Stimulated activated naive CD8-positive, alpha-beta T cell treated with anti-CD3 and anti-CD28 coated beads, Interleukin-15, Interleukin-2, amounts not matched to agents 100 ng/mL and 50 ng/mL, for 24 hours (primary cell): ENCODE data around the gene MYO6.

Experiments
- H3K27ac Mint-ChIP-seq: one replicate; pipeline ENCODE4 v1.8.0; 2021; ENCODE audit warnings: mild to moderate bottlenecking, mixed read lengths
- H3K27me3 Mint-ChIP-seq: one replicate; pipeline ENCODE4 v1.8.0; 2021; ENCODE audit warnings: mixed read lengths
- H3K36me3 Mint-ChIP-seq: one replicate; pipeline ENCODE4 v1.8.0; 2021; ENCODE audit warnings: low read depth, mixed read lengths
- H3K4me1 Mint-ChIP-seq: one replicate; pipeline ENCODE4 v1.8.0; 2021; ENCODE audit warnings: low read depth, mixed read lengths
- H3K4me3 Mint-ChIP-seq: one replicate; pipeline ENCODE4 v1.8.0; 2021; ENCODE audit warnings: mild to moderate bottlenecking, mixed read lengths
- H3K9me3 Mint-ChIP-seq: one replicate; pipeline ENCODE4 v1.8.0; 2021; ENCODE audit warnings: mixed read lengths

MYO6 gene

GRCh38 chr6:75926293-75927168 lies 177.5 kb downstream of the MYO6 start:
- no peaks in the 10 kb centered on the region for H3K4me1 Mint-ChIP-seq
- no peak overlapping the region for H3K4me3 Mint-ChIP-seq
- no peaks in the 10 kb centered on the region for H3K36me3 Mint-ChIP-seq
- no peak overlapping the region for H3K27ac Mint-ChIP-seq
- no peaks in the 10 kb centered on the region for H3K27me3 Mint-ChIP-seq
- no peaks in the 10 kb centered on the region for H3K9me3 Mint-ChIP-seq

GRCh38 chr6:75931011-75931680 lies 182.1 kb downstream of the MYO6 start:
- Mint-ChIP-seq H3K27me3 (peaks cover 23% of the 10 kb centered on the region), H3K9me3 (no peaks in the 10 kb centered on the region), H3K36me3 (no peaks in the 10 kb centered on the region), H3K27ac (no peak overlapping the region), H3K4me3 (no peak overlapping the region), H3K4me1 (peaks cover 8% of the 10 kb centered on the region)

GRCh38 chr6:75932067-75932466 lies 183.0 kb downstream of the MYO6 start:
- H3K27me3 Mint-ChIP-seq = peaks cover 24% of the 10 kb centered on the region
- no peak overlapping the region for H3K27ac Mint-ChIP-seq
- peaks cover 8% of the 10 kb centered on the region for H3K4me1 Mint-ChIP-seq
- H3K4me3 Mint-ChIP-seq = no peak overlapping the region
- no peaks in the 10 kb centered on the region for H3K9me3 Mint-ChIP-seq
- H3K36me3 Mint-ChIP-seq = no peaks in the 10 kb centered on the region

- Mint-ChIP-seq H3K9me3 (no peaks in the 10 kb centered on the region), H3K27ac (no peak overlapping the region)
Measured at GRCh38 chr6:75933387-75933975, 184.4 kb downstream of the MYO6 start.

GRCh38 chr6:75934643-75935472 lies 185.8 kb downstream of the MYO6 start:
- Mint-ChIP-seq H3K4me1 (peaks cover 8% of the 10 kb centered on the region), H3K27me3 (peaks cover 26% of the 10 kb centered on the region), H3K9me3 (no peaks in the 10 kb centered on the region), H3K27ac (no peak overlapping the region), H3K4me3 (peak overlapping the region; percentile 68), H3K36me3 (no peaks in the 10 kb centered on the region)

More at GRCh38 chr6:75933387-75933975, 184.4 kb downstream of the MYO6 start:
- Mint-ChIP-seq H3K4me1 (peaks cover 8% of the 10 kb centered on the region), H3K4me3 (no peak overlapping the region), H3K36me3 (no peaks in the 10 kb centered on the region), H3K27me3 (peaks cover 24% of the 10 kb centered on the region)

GRCh38 chr6:75935473-75935793 lies 186.4 kb downstream of the MYO6 start:
- no peak overlapping the region for H3K27ac Mint-ChIP-seq
- H3K27me3 Mint-ChIP-seq = peaks cover 29% of the 10 kb centered on the region
- peaks cover 8% of the 10 kb centered on the region for H3K4me1 Mint-ChIP-seq
- no peaks in the 10 kb centered on the region for H3K36me3 Mint-ChIP-seq
- H3K4me3 Mint-ChIP-seq = peak overlapping the region; percentile 68
- no peaks in the 10 kb centered on the region for H3K9me3 Mint-ChIP-seq

- H3K27ac Mint-ChIP-seq = no peak overlapping the region
- peaks cover 8% of the 10 kb centered on the region for H3K4me1 Mint-ChIP-seq
- no peaks in the 10 kb centered on the region for H3K36me3 Mint-ChIP-seq
- no peak overlapping the region for H3K4me3 Mint-ChIP-seq
- no peaks in the 10 kb centered on the region for H3K9me3 Mint-ChIP-seq
- H3K27me3 Mint-ChIP-seq = peaks cover 29% of the 10 kb centered on the region
Measured at GRCh38 chr6:75936682-75937081, 187.6 kb downstream of the MYO6 start.

GRCh38 chr6:75937846-75938245 lies 188.8 kb downstream of the MYO6 start:
- Mint-ChIP-seq H3K36me3 (no peaks in the 10 kb centered on the region), H3K4me3 (no peak overlapping the region), H3K9me3 (no peaks in the 10 kb centered on the region), H3K4me1 (peaks cover 8% of the 10 kb centered on the region), H3K27ac (no peak overlapping the region), H3K27me3 (peaks cover 29% of the 10 kb centered on the region)

- Mint-ChIP-seq H3K27me3 (peaks cover 11% of the 10 kb centered on the region), H3K4me3 (no peak overlapping the region), H3K36me3 (no peaks in the 10 kb centered on the region), H3K27ac (no peak overlapping the region), H3K9me3 (no peaks in the 10 kb centered on the region), H3K4me1 (no peaks in the 10 kb centered on the region)
Measured at GRCh38 chr6:75940564-75940963, 191.5 kb downstream of the MYO6 start.

GRCh38 chr6:75941509-75941908 lies 192.5 kb downstream of the MYO6 start:
- Mint-ChIP-seq H3K4me3 (no peak overlapping the region), H3K27ac (no peak overlapping the region), H3K27me3 (peaks cover 4% of the 10 kb centered on the region), H3K36me3 (no peaks in the 10 kb centered on the region), H3K4me1 (no peaks in the 10 kb centered on the region), H3K9me3 (no peaks in the 10 kb centered on the region)

GRCh38 chr6:75943381-75943780 lies 194.3 kb downstream of the MYO6 start:
- Mint-ChIP-seq H3K4me3 (no peak overlapping the region), H3K27ac (no peak overlapping the region), H3K36me3 (no peaks in the 10 kb centered on the region), H3K9me3 (no peaks in the 10 kb centered on the region), H3K4me1 (no peaks in the 10 kb centered on the region), H3K27me3 (peaks cover 4% of the 10 kb centered on the region)

GRCh38 chr6:75946146-75946831 lies 197.2 kb downstream of the MYO6 start:
- Mint-ChIP-seq H3K36me3 (no peaks in the 10 kb centered on the region), H3K9me3 (no peaks in the 10 kb centered on the region), H3K27ac (no peak overlapping the region), H3K4me1 (no peaks in the 10 kb centered on the region), H3K27me3 (peaks cover 3% of the 10 kb centered on the region), H3K4me3 (no peak overlapping the region)

GRCh38 chr6:75947935-75948334 lies 198.9 kb downstream of the MYO6 start:
- Mint-ChIP-seq H3K9me3 (no peaks in the 10 kb centered on the region), H3K36me3 (no peaks in the 10 kb centered on the region), H3K27ac (no peak overlapping the region), H3K27me3 (peaks cover 3% of the 10 kb centered on the region), H3K4me3 (no peak overlapping the region), H3K4me1 (no peaks in the 10 kb centered on the region)

GRCh38 chr6:75952128-75952527 lies 203.1 kb downstream of the MYO6 start:
- no peak overlapping the region for H3K27ac Mint-ChIP-seq
- no peaks in the 10 kb centered on the region for H3K36me3 Mint-ChIP-seq
- no peak overlapping the region for H3K4me3 Mint-ChIP-seq
- H3K4me1 Mint-ChIP-seq = no peaks in the 10 kb centered on the region
- no peaks in the 10 kb centered on the region for H3K9me3 Mint-ChIP-seq
- H3K27me3 Mint-ChIP-seq = peaks cover 3% of the 10 kb centered on the region
